GM23338 (cell line): ENCODE data around the gene HACD1.

Experiments
- CREB1 ChIP-seq: fragments of 250-450 bp; sonication (Bioruptor Pico); IDR thresholded peaks from 2 replicates; pipeline ENCODE4 v1.5.0; 2020; ENCODE audit warnings: low read depth, mild to moderate bottlenecking, moderate library complexity
- CTCF ChIP-seq, 2 experiments: fragments of 200-600 bp in 1 of 2; sonication (generic) in 1 of 2; conservative IDR thresholded peaks; 2 replicates each; pipeline versions ENCODE4 v1.5.1 to v1.6.1; 2016 to 2017; ENCODE audit warnings: antibody characterized with exemption in 2 of 2, low read depth in 2 of 2, mild to moderate bottlenecking in 2 of 2, moderate library complexity in 1 of 2
- EZH2 ChIP-seq: fragments of 200-600 bp; sonication (generic); IDR thresholded peaks from one replicate; pipeline ENCODE4 v1.8.0; 2017; ENCODE audit warnings: antibody characterized with exemption, mild to moderate bottlenecking, low read depth; ENCODE audit not compliant: unreplicated experiment
- EZH2phosphoT487 ChIP-seq: fragments of 200-600 bp; sonication (generic); IDR thresholded peaks from one replicate; pipeline ENCODE4 v1.8.1; 2018; ENCODE audit warnings: antibody characterized with exemption; ENCODE audit not compliant: unreplicated experiment
- JUNB ChIP-seq: IDR thresholded peaks from one replicate; pipeline ENCODE4 v1.6.1; 2016; ENCODE audit warnings: antibody characterized with exemption; ENCODE audit not compliant: unreplicated experiment
- NANOG ChIP-seq: IDR thresholded peaks from 2 replicates; pipeline ENCODE4 v1.6.1; 2016; ENCODE audit warnings: antibody characterized with exemption, borderline replicate concordance
- POLR2AphosphoS5 ChIP-seq: IDR thresholded peaks from 2 replicates; pipeline ENCODE4 v1.6.1; 2016; ENCODE audit warnings: antibody characterized with exemption, low read depth
- REST ChIP-seq: IDR thresholded peaks from one replicate; pipeline ENCODE4 v1.6.1; 2018; ENCODE audit warnings: antibody characterized with exemption; ENCODE audit not compliant: unreplicated experiment
- STAT1 ChIP-seq: IDR thresholded peaks from one replicate; pipeline ENCODE4 v1.6.1; 2016; ENCODE audit warnings: antibody characterized with exemption; ENCODE audit not compliant: unreplicated experiment
- ZNF114 ChIP-seq: fragments of 250-450 bp; sonication (Bioruptor Pico); IDR thresholded peaks from 2 replicates; pipeline ENCODE4 v1.5.0; 2020; ENCODE audit warnings: mild to moderate bottlenecking, moderate library complexity

GRCh38 chr10:17657103-17657500 is 39.9 kb upstream of the HACD1 start:
- no peak for TF ChIP-seq CTCF (conservative IDR thresholded peaks at IDR 0.05; ENCODE audit: low read depth in 2 of 2)
- TF ChIP-seq POLR2AphosphoS5, result no peak
- no peak for TF ChIP-seq ZNF114 (CRISPR knock-in tag)
- no peak for TF ChIP-seq EZH2
- no peak for TF ChIP-seq EZH2phosphoT487
- TF ChIP-seq REST, result no peak
- TF ChIP-seq CREB1 (CRISPR knock-in tag), result no peak
- TF ChIP-seq JUNB, result no peak
- TF ChIP-seq NANOG, result no peak
- TF ChIP-seq STAT1, result no peak
